NCI-H2029 (cell line): Measurements from ENCODE around the gene ELAC1.
A peak's percentile ranks its signal among the peaks of the same experiment; 100 is the strongest.
"Not testable (repeated sequence)": the region's sequence is repeated elsewhere in the genome, so short reads cannot be mapped to it uniquely, and the experiment has no call there.

Experiments used
- DNase-seq: peaks from one replicate; lab custom pipeline; 2025; lab: John Stamatoyannopoulos, UW

Gene ELAC1

DNA sequence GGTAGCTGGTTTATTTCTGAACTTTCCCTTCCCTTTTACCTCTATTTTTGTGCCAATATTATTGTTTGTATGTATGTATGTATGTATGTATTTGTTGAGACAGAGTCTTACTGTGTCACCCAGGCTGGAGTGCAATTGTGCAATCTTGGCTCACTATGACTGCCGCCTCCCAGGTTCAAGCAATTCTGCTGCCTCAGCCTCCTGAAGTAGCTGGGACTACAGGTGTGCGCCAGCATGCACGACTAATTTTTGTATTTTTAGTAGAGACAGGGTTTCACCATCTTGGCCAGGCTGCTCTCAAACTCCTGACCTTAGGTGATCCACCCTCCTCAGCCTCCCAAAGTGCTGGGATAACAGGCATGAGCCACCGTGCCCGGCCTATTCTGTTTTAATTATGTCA, 4.6 kb downstream of the ELAC1 start:
- DNase-seq = not testable (repeated sequence)

DNA sequence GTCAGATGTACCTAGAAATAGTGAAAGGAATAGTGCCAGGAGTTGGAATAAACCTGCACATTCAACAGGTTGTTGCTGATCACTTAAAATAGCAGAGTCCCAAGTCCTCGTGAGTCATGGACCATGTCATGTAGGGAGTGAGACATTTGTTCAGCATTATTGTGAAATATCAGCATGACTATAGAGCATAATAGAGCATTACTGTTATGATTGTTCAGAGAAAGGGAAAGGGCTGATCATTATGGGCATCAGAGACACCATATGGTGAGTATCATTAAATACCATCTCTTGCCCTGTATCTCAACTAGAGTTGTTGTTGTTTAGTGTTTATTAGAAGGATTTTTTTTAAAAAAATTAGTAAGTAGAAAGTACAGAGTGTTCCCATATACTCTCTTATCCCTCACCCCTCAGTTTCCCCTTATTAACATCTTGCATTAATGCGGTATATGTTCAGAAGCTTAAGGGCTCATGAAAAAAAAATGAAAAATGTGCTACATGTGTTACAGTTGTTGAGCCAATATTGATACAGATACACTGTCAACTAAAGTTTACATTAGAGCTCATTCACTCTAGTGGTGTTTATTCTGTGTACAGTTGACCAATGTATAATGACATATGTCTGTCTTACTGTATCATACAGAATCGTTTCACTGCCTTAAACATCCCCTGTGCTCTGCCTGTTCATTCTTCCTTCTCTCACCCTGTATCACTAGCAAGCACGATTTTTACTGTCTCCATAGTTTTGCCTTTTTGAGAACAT, 5.7 kb downstream of the ELAC1 start:
- DNase-seq = no peak

DNA sequence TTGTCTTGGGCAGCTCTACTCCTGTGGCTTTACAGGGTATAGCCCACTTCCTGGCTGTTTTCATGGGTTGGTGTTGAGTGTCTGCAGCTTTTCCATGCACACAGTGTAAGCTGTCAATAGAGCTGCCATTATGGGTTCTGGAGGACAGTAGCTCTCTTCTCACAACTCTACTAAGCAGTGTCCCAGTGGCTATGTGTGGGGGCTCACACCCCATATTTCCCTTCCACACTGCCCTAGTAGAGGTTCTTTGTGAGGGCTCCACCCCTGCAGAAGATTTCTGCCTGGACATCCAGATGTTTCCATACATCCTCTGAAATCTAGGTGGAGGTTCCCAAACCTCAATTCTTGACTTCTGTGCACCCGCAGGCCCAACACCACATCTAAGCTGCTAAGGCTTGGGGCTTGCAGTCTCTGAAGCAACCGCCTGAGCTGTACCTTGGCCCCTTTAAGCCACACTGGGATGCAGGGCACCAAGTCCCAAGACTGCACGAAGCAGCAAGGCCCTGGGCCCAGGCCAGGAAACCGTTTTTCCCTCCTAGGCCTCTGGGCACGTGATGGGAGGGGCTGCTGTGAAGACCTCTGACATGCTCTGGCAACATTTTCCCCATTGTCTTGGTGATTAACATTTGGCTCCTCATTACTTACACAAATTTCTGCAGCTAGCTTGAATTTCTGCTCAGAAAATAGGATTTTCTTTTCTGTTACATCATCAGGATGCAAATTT, 9.4 kb downstream of the ELAC1 start:
- DNase-seq = no peak

DNA sequence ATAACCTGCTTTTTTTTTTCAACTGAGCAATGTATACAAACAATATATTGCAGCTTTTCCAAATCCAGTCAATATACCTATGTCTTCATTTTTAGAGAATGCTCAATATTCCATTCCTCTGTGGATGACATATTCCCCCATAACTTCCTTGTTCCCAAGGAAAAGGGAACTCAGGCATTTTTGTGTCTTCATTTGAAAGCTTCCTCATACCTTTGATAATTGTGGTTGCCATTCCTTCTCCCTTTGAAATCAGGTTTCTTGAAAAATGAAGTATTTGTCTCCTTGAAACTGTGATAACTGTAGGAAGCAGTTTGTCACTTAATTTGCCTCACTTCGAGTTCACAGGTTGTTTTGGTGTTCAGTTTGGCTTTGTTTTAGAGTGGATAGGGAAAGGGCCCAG, 13.5 kb downstream of the ELAC1 start:
- no peak for DNase-seq

DNA sequence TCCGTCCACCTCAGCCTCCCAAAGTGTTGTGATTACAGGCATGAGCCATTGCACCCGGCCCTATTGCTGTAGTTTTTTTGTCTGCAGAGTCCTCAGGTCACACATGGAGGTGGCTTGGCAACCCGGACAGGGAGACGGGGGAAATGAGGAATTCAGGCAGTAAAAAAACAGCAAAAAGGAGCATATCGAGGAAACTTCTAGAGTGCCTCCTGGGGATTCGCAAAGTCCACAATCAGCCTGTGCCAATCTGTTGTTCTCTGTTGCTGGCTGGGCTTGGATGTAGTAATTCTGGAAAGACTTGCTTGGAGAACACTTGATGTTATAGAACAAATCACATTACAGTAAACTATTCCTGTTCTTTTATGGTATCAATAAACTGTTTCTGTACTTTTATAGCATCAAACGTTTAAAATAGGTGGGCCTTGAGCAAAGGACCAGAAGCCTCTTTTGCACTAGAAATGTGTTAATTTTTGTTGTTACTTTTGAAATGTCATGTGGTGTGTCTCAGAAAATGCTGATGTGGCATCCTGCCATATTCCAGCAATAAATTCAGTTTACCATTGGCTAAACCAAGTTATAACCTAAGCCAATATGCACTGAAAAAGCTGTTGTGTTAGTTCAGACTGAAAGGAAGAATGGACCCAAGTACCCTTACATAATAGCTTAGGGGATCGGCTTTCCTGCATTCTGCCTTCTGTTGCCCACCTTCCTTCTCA, 14.4 kb downstream of the ELAC1 start:
- DNase-seq = no peak

DNA sequence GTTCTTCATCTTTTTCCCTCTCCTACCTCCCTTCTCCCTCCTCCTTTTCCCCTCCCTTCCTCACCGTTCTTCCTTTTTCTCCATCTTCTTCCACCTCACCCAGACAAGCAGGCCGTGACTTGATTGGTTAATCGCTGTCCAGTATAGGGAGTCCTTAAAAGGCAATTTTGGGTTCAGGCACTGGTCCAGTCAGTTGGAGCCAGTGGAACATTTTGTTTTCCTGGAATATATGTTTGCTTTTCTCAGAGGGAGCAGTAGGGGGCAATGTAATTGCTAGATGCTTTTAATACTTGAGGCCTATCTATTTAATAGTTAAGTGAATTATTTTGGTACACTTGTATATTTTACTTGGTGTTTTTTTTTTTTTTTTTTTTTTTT, 15.0 kb downstream of the ELAC1 start:
- DNase-seq = no peak

DNA sequence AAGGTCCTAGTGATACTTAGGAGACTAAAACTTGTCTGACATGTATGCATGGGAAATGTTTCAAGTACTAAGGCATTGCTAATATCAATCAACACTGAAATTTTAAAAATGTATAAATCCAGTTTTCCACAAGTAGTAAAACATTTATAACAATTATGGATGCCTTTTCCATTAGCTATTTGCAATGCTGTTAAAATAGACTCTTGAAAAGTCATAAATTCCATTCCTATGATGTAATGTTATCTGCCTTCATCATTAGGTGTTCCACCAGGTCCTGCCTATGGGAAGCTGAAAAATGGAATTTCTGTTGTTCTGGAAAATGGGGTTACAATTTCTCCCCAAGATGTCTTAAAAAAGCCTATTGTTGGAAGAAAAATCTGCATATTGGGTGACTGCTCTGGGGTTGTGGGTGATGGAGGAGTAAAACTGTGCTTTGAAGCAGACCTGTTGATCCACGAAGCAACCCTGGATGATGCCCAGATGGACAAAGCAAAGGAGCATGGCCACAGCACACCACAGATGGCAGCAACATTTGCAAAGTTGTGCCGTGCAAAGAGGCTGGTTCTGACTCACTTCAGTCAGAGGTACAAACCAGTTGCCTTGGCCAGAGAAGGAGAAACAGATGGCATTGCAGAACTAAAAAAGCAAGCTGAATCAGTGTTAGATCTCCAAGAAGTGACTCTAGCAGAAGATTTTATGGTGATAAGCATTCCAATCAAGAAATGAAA, 18.7 kb downstream of the ELAC1 start:
- no peak for DNase-seq

DNA sequence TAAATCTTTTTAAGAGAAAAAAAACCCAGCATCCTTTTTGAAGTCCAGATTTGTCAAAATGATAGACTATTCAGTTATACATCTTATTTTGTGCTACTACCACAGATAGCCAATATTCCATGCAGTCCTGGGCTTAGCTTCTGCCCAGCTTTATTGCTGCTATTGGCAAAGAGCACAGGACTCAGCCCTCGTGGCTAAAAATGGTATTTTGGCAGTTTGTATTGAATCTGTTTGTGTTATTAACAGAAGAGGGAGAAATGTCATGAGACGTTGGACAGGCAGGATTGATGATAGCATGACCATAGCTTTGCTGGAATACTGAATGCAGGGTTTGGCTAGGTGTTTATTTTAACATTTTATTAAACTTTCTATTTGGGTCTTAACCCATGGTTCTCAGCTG, 19.4 kb downstream of the ELAC1 start:
- no peak for DNase-seq

DNA sequence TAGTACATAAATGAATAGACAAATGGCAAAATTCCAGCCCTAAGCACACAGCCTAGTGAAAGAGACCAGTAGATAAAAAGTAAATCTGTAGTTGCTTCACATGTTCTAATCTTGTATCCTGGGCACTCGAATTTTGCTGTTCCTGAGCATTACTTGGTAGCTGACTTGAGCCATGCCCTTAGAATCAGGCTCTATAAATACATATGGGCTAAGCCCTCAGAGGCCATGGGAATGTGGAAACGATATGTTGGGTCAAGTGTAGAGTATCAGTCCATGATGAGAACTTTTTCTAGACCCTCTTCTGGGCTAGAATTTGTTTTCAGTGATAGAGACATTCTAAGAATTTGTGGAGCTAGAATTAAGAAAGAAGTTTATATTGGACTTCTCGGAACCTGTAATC, 21.9 kb downstream of the ELAC1 start:
- no peak for DNase-seq

DNA sequence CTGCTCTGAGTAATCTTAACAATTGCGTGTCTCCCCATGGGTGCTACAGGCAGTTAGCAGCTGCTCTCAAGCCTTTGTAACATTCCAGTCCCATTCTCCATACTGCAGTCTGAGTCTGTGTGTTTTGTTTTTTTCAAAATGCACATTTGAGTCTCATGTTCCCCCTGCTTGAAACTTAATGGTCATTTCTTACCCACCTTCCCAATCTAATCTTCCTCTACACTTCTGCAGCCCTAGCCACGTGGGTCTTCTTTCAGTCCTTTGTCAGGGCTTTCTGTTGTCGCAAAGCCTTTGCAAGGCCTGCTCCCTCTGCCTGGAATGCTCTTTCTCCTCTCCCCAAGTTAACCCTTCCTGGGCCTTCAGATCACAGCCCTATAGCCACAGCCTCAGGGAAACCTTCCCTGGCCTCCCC, 24.5 kb downstream of the ELAC1 start:
- no peak for DNase-seq

DNA sequence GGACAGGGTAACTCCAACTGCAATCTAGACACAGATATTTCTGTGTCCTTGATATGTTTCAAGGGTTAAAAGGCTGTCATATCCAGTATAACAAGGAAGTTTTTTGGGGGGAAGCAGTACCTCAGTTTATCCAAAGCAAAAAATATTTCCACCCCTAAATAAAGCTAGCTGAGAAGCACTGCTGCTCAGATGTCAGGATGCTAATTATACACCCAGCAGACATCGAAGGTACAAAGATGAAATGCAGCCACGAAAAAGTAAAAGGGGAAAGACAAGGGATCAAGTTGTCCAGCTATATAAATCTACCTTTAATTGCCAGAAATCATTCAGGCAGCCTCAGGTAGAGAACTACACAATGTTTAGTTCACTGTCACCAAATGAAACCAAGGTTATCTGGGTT, 26.2 kb downstream of the ELAC1 start:
- DNase-seq = no peak

DNA sequence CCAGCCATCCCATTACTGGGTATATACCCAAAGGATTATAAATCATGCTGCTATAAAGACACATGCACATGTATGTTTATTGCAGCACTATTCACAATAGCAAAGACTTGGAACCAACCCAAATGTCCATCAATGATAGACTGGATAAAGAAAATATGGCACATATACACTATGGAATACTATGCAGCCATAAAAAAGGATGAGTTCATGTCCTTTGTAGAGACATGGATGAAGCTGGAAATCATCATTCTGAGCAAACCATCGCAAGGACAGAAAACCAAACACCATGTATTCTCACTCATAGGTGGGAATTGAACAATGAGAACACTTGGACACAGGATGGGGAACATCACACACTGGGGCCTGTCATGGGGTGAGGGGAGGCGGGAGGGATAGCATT, 35.3 kb downstream of the ELAC1 start:
- not testable (repeated sequence) for DNase-seq

DNA sequence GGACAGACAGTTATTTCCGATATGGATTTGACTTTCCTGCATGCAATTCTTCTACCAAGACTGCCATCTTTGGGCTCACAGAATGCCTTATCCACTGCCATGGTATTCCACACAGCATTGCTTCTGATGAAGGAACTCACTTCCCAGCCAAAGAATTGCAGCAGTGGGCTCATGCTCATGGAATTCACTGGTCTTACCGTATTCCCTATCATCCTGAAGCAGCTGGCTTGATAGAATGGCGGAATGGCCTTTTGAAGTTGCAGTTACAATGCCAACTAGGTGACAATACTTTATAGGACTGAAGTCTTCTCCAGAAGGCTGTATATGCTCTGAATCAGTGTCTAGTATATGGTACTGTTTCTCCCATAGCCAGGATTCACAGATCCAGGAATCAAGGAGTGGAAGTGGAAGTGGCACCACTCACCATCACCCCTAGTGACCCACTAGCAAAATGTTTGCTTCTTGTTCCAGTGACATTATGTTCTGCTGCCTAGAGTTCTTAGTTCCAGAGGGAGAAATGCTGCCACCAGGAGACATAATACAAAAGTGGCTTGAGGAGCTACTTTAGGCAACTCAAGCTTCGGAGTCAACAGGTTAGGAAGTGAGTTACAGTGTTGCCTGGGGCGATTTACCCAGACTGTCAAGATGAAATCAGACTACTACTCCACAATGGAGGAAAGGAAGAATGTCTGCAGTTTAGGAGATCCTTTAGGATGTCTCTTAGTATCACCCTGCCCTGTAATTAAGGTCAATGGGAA, 38.4 kb downstream of the ELAC1 start:
- no peak for DNase-seq

DNA sequence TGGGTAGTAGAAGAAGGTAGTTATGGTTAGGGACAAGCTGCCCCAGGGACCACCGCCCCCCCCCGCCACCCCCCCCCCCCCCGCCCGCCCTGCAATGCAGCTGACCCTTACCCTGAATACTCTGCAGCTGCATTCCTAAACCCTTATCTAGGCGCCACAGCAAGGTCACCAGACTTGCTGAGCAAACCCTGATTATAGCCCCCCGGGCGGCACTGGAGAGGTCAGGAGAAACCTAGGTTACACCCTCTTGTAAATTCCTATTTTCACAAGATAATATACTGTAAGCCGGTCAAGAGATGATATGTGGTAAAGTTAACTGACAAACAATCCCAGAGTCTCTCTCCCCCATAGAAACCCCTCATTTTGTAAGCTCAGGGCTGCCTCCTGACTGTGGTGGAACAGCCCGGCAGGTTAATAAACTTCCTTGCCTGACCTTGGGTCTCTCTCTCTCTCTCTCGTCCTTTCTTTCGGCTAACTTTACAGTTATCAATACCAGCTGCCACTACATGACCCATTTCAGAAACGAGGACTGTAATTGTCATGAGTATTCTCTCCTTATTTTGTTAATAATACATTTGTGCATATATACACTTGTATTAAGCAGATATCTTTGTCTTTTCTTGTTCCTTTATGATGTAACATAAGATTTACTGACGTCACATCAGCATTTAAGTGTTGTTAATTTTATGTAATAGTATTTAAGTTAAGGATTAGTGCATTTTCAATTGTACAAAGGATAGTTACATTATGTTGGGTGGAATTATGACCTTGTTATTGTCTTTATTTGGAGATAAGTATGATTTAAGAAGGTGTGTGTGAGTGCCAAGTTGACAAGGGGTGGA, 39.3 kb downstream of the ELAC1 start:
- no peak for DNase-seq

DNA sequence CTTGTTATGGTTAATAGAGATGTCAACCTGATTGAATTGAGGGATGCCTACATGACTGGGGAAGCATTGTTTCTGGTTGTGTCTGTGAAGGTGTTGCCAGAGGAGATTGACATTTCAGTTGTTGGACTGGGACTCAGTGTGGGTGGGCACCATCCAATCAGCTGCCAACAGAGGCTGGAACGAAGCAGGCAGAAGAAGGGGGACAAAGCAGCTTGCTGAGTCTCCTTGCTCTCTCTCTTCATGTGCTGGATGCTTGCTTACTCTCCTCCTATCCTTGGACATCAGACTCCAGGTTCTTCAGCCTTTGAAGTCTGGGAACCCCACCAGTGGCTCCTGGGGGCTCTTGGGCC, 39.9 kb downstream of the ELAC1 start:
- no peak for DNase-seq

DNA sequence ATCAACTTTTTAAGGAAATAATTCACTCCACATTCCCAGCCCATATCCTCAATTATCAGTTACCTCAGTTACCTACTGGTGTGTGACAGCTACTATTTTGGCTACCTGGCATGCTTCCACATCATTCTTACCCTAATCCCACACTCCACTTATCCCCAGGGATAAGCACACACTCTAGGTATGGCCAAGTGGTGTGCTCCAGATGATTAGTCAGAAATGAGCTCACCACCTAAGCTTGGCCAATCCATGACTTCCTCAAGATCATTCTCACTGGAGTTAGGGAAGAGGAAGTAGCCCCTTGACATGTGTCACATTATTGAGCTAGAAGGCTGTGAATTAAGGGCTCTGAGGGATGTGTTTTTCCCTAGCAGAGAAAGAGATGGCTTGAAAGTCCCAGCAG, 41.2 kb downstream of the ELAC1 start:
- peak; percentile 93 for DNase-seq

DNA sequence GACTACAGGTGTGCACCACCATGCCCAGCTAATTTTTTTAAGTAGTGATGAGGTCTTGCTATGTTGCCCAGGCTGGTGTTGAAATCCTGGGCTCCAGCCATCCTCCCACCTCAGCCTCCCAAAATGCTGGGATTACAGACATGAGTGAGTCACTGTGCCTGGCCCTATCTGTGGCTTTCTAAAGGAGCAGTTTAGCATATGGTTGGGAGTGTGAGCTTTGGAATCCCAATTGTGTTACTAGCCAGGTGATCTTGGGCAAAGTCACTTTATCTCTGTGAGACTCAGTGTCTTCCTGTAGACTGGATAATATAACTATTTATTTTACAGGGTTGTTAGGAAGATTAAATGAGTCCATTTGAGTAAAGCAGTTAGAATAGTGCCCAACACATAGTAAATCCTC, 42.4 kb downstream of the ELAC1 start:
- no peak for DNase-seq

DNA sequence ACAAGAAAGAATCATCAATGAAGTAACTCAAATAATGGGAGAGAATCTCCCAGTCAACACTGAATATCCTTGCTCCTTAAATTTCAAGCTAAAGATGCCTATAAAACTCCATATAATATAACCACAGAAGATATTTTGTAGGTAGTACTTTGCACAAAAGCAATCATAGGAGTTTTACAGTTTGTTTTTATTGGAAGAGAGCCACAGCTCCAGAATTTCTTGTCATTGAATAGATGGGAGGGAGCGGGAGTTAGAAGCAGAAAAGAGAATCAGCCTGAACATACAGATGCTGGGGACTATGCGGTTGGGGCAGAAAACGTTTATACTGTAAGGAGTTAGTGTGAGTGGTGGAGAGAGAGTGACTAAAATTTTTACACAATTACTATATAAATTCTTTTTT, 43.9 kb downstream of the ELAC1 start:
- no peak for DNase-seq

DNA sequence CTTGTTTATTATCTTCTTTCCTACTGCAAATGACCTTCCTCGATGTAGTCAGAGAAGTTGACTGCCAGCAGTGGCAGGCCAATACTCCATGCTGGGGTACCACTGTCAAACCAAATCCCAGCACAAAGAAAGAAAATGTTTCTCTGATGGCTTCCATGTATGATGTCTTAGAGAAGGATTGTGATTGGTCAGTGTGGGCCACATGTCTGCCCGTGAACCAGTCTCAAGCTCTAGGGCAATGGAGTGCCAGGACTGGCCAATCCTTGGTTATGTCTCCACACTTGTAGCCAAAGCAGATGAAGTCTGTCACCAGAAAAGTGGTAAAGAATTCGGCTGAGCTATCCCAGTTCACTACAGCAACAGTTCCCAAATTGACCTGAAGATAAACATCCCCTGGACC, 44.6 kb downstream of the ELAC1 start:
- DNase-seq = no peak

DNA sequence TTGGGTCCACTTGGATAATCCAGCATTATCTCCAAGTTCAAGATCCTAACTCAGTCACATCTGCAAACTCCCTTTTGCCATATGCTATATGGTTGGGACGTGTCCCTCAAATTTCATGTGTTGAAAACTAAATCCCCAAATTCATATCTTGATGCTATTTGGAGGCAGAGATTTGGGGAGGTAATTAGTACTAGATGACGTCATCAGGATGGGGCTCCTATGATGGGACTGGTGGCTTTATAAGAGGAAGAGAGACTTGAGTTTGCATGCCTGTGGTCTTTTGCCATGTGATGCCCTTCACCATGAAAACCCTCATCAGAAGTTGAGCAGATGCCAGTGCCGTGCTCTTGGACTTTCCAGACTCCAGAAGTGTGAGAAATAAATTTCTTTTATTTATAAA, 45.4 kb downstream of the ELAC1 start:
- no peak for DNase-seq
